Left cardiac atrium (tissue), 4 donors: ENCODE measurements around the gene RAD50. TPM values are rescaled to one million over a fixed set of nuclear protein-coding genes. Genes with fewer than 3 reads are reported as not detected.
"Not testable (repeated sequence)": the region's sequence is repeated elsewhere in the genome, so short reads cannot be mapped to it uniquely, and the experiment has no call there.

Experiments
- ATAC-seq, 2 donors: fragments of 200-7000 bp; cut with Tn5 transposase; one replicate each; pipeline ENCODE4 v1.9.1; 2020; ENCODE audit warnings: mild to moderate bottlenecking in 2 of 2, moderate library complexity in 2 of 2
- DNase-seq: peaks from one replicate; pipeline ENCODE4 v3.0.0-alpha.2; 2020
- intact Hi-C, 2 donors: fragments of 100-400 bp; cut with DNase I; formaldehyde crosslinking; loops; one replicate each; pipeline versions ENCODE4 v1.14.1 to v1.15.1; 2022 to 2023
- total RNA-seq, 2 donors: library from RNA; stranded (reverse); fragmentation: NEBNext Ultra II Directional; extraction: Animal tissue kit (Norgen Biotek cat#: 25700); gene quantifications; one replicate each; pipeline ENCODE4 v1.2.1, GENCODE V29; 2021
- donor health status: DM: no; HTN: yes; CAD: no.
- donor health status: DM: no; HTN: yes; CAD: no; lungs with severe emphysema.
- donor health status: DM: yes; HTN: yes; CAD: no.
- donor health status: Dilated cardiomyopathy.

Gene RAD50
- total RNA-seq, 2 donors from 2014 or later, result 26.7 to 30.2 TPM

GRCh38 chr5:132549576-132549975 lies 7.2 kb upstream of the RAD50 start:
- DNase-seq (no peak), ATAC-seq (no peak)
- intact Hi-C loops, result no loop called here

GRCh38 chr5:132556153-132556762 lies 519 bp upstream of the RAD50 start:
- DNase-seq (no peak), ATAC-seq (peak in 1 of 2 donors; percentile 4)
- intact Hi-C loops, result no loop called here

GRCh38 chr5:132557478-132558172 lies 848 bp downstream of the RAD50 start:
- ATAC-seq (peak; percentile 19 to 70), DNase-seq (peak; percentile 37)
- intact Hi-C loops, result no loop called here

- intact Hi-C loops, result no loop called here
- no peak for ATAC-seq
- DNase-seq, result no peak
Observed at GRCh38 chr5:132559383-132560060, 2.7 kb downstream of the RAD50 start.

- intact Hi-C loops, result no loop called here
- DNase-seq, result no peak
- no peak for ATAC-seq
Observed at GRCh38 chr5:132561601-132562000, 4.8 kb downstream of the RAD50 start.

GRCh38 chr5:132564555-132564954 lies 7.8 kb downstream of the RAD50 start:
- intact Hi-C loops, ATAC-seq: not testable (repeated sequence)

GRCh38 chr5:132566657-132567056 lies 9.9 kb downstream of the RAD50 start:
- ATAC-seq (no peak), DNase-seq (no peak)
- intact Hi-C loops, result no loop called here

More at GRCh38 chr5:132564555-132564954, 7.8 kb downstream of the RAD50 start:
- not testable (repeated sequence) for DNase-seq

- DNase-seq, result no peak
- ATAC-seq, result no peak
- intact Hi-C loops, result no loop called here
Observed at GRCh38 chr5:132576123-132576522, 19.3 kb downstream of the RAD50 start.

- intact Hi-C loops, DNase-seq, ATAC-seq: not testable (repeated sequence)
Observed at GRCh38 chr5:132584560-132584959, 27.8 kb downstream of the RAD50 start.

GRCh38 chr5:132586063-132586462 lies 29.3 kb downstream of the RAD50 start:
- intact Hi-C loops, result no loop called here
- DNase-seq (no peak), ATAC-seq (no peak)

- DNase-seq (no peak), ATAC-seq (no peak)
- intact Hi-C loops, result no loop called here
Observed at GRCh38 chr5:132589467-132589866, 32.7 kb downstream of the RAD50 start.

GRCh38 chr5:132591145-132591544 lies 34.4 kb downstream of the RAD50 start:
- ATAC-seq, result no peak
- intact Hi-C loops, result no loop called here
- DNase-seq, result no peak

- ATAC-seq, result no peak
- intact Hi-C loops, result no loop called here
- no peak for DNase-seq
Observed at GRCh38 chr5:132592521-132592920, 35.7 kb downstream of the RAD50 start.

- no peak for DNase-seq
Observed at GRCh38 chr5:132594170-132594569, 37.4 kb downstream of the RAD50 start.

GRCh38 chr5:132595624-132596023 lies 38.8 kb downstream of the RAD50 start:
- ATAC-seq, result no peak
- no peak for DNase-seq
- intact Hi-C loops, result no loop called here

More at GRCh38 chr5:132594170-132594569, 37.4 kb downstream of the RAD50 start:
- ATAC-seq, result no peak
- intact Hi-C loops, result no loop called here

- DNase-seq, result no peak
- no peak for ATAC-seq
- intact Hi-C loops, result no loop called here
Observed at GRCh38 chr5:132601071-132601728, 44.4 kb downstream of the RAD50 start.

- ATAC-seq (no peak), DNase-seq (no peak)
- intact Hi-C loops, result no loop called here
Observed at GRCh38 chr5:132607095-132607494, 50.3 kb downstream of the RAD50 start.

- intact Hi-C loops, result no loop called here
- DNase-seq, result no peak
- no peak for ATAC-seq
Observed at GRCh38 chr5:132608107-132608506, 51.3 kb downstream of the RAD50 start.

- no peak for ATAC-seq
- intact Hi-C loops, result no loop called here
- no peak for DNase-seq
Observed at GRCh38 chr5:132611965-132612364, 55.2 kb downstream of the RAD50 start.

- intact Hi-C loops, result no loop called here
- ATAC-seq, result no peak
- DNase-seq, result no peak
Observed at GRCh38 chr5:132612846-132613245, 56.1 kb downstream of the RAD50 start.
